T-helper 22 cell (primary cell): ENCODE results near the gene CEP128.

Experiments
- DNase-seq: peaks from one replicate; pipeline ENCODE4 v3.0.0-alpha.2; 2020; ENCODE audit warnings: low read depth

Gene CEP128

DNA sequence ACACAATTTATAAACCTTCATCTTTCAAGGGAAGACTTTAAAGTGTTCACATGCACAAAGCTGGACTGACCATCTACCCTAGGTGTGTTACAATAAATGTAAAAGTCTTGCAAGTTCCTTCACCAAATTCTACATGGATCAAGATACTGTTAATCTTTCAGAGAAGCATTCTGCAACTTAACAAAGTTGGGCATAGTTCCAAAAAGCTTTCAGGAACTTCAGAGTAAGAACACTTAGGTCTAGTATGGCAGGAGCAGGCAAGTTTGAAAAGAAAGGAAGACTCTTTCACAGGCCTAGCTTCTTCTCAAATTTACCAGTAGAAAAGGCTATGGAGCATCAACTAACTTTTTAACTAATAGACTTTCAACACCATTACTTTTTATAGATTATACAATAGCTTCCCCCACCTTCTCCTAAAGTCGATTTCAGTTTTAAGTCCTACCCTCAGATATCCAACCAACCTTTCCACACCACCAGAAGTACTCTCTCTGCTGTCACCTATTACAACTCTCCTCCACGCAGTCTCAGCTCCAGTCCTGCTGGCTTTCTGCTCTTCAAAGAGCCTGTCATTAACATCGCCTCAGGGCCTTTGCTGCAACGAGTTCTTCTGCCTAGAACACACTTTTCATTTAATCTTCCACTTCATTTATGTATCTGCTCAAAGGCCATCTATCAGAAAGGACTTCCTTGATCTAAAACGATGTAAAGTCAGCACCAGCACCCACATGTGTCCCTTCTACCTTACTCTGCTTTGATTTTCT lies 333.9 kb downstream of the CEP128 start:
- DNase-seq, result no peak

- DNase-seq, result no peak
These were observed 335.2 kb downstream of the CEP128 start for GRCh38 chr14:80606347-80606772.

- no peak for DNase-seq
These were observed 336.0 kb downstream of the CEP128 start for GRCh38 chr14:80605536-80605935.

DNA sequence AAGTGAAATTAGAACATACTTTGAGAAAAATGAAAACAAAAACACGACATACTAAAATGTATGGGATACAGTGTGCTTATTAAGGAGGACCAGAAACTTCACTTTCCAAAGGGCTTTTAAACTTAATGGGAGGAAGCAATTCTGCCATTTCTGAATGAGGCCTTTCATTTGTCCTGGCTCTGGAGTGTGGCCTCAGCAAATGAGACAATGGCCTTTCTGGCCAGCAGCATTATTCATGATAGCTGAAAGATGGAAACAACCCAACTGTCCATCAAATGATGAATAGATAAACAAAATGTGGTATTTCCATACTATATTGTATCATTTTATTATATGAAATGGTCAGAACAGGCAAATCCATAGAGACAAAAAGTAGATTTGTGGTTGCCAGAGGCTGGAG lies 338.6 kb downstream of the CEP128 start:
- no peak for DNase-seq

DNA sequence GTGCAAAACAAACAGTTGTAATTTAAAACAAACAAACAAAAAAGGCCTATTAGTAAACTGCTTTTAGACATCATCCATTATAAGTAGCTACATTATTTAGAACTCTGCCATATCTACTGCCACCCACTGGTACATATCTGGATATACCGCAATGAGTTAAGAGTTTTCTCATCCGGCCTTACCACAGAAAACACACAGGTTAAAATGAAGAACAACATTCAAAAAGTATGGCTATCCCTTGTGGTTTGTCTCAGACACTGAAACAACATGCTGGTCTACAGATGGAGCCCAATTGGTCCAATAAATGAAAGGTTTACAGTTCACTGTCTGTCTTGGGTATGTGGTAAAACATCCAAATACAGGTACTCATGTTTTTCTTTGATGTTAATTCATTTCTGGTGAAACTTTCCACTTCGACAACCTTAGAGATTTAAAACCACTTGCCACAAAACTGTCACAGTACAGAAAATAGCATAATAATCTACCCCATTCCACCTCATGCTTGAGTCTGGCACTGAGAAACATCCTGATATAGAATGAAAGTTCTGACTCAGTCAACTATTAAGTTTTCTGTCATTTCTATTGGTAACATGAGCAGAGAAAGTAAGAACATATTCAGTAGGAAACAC lies 354.3 kb downstream of the CEP128 start:
- no peak for DNase-seq

DNA sequence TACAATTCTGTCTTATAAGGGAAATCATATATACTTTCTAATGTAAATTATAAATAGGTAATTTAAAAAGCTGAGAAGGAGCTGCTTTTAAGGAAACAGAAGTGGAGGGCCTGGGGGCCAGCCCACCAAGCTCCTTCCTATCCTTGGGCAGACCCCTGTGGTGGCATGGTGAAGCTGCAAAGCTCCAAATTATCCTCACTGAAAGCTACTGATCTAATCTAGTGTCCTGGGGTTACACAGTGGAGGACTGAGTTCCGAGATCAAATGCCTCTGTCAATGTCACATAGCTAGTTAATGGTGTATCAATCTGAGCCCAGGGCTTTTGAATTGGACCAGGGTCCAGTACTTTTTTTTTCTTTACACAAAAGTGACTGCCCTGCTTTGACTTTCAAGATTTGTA lies 355.4 kb downstream of the CEP128 start:
- DNase-seq, result no peak

DNA sequence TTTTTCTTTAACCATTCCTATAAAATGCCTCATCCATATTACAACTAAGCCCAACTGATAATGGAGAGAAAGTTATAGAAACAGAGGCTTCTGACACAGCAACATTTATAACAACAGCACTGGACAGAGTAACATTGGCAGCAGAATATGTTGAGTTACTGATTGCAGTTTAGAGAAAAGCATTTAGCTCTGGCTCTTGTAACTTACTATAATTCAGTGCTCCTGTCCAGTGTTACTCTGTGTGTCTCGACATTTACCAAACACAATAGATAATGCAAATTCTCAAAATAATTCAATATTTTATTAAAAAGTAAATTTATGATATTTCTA lies 356.1 kb downstream of the CEP128 start:
- DNase-seq, result no peak

GRCh38 chr14:80584744-80585505 lies 356.6 kb downstream of the CEP128 start:
- no peak for DNase-seq

DNA sequence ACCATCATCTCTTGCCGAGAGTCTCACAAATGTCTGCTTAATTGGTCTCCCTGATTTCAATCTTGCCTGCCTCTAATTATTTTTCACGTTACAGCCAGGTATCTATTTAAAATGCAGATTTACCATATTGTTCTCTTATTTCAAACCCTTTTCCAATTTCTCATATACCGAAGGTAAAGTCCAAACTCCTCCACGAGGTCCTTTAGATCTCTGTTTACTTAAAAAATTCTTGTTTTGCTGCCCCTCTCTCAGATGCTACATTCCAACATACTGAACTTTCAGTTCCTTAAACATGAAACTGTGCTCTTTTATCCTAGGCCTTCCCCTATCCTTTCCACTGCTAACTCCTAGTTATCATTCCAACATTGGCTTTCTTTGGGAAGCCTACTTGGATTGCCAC lies 363.9 kb downstream of the CEP128 start:
- DNase-seq, result no peak

DNA sequence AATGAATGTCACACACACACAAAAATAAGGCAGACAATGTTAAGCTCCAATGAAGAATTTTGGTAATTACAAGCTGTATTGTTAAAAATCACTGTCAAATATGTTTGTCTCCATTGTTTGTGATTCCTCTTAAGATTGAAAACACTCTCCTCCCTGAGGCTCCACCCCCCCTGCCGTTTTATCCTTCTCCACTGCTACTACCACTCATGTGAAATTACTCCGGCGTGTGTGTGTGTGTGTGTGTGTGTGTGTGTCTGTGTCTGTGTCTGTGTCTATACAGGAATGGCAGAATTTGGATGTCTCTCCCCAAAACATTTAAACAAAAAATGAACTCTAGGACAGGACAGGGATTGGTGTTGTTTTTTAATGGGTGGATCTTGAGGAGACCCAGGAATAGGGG lies 365.1 kb downstream of the CEP128 start:
- no peak for DNase-seq

GRCh38 chr14:80575763-80576162 lies 365.8 kb downstream of the CEP128 start:
- no peak for DNase-seq

DNA sequence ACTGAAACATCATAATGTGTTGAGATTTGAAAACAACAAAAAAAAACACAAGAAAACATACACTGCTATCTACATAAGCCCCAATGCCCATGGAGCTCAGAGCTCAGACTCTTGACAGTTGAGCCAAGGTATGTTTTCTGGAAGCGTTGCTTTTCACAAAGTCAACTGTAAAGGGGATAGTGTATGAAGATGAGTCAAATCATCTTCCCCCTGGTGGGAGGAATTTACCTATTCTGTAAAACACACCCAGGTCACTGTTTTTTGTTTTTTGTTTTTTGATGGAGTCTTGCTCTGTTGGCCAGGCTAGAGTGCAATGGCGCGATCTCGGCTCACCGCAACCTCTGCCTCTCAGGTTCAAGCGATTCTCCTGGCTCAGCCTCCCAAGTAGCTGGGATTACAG lies 368.9 kb downstream of the CEP128 start:
- DNase-seq, result no peak

- no peak for DNase-seq
These were observed 370.6 kb downstream of the CEP128 start for GRCh38 chr14:80570930-80571298.

- DNase-seq, result no peak
These were observed 373.5 kb downstream of the CEP128 start for GRCh38 chr14:80567905-80568536.

GRCh38 chr14:80565001-80565400 lies 376.5 kb downstream of the CEP128 start:
- no peak for DNase-seq

GRCh38 chr14:80564051-80564450 lies 377.5 kb downstream of the CEP128 start:
- DNase-seq, result no peak

- no peak for DNase-seq
These were observed 380.5 kb downstream of the CEP128 start for GRCh38 chr14:80560800-80561657.

- DNase-seq, result no peak
These were observed 387.4 kb downstream of the CEP128 start for GRCh38 chr14:80554139-80554538.

GRCh38 chr14:80549141-80549540 lies 392.4 kb downstream of the CEP128 start:
- no peak for DNase-seq

- no peak for DNase-seq
These were observed 395.3 kb downstream of the CEP128 start for GRCh38 chr14:80545935-80546854.

- DNase-seq, result no peak
These were observed 397.2 kb downstream of the CEP128 start for GRCh38 chr14:80544366-80544765.
